ENCODE data around the gene CORIN. TPM values are rescaled to one million over a fixed set of nuclear protein-coding genes. Genes with fewer than 3 reads are reported as not detected.
"Not testable (repeated sequence)": the region's sequence is repeated elsewhere in the genome, so short reads cannot be mapped to it uniquely, and the experiment has no call there.

The CORIN gene
- total and polyA plus RNA-seq, 5 donors = 66.2 to 226 (median 175) TPM

DNA sequence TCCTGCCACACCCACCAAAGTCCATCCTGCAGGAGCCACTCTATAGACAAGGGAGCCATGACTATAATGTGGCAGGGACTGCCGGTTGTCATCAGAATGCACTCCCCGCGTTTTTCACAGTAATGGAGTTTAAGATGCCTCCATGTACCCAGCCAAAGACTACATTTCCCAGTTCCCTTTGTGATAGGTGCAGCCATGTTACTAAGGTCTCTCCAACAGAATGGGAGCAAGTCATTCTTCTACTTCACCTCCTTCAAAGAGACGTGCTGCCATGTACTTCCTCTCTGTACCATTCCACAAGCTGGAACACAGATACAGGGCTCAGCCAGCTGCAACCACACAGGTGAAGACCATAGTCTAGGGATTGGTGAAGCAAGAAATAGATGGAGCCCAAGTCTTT is 126.7 kb downstream of the CORIN start:
- intact Hi-C loops (cut with DNase I) = no loop called here
- H3K27me3 ChIP-seq (ENCODE audit: control insufficient read depth, insufficient read depth) = no peaks in the 10 kb centered on the region

DNA sequence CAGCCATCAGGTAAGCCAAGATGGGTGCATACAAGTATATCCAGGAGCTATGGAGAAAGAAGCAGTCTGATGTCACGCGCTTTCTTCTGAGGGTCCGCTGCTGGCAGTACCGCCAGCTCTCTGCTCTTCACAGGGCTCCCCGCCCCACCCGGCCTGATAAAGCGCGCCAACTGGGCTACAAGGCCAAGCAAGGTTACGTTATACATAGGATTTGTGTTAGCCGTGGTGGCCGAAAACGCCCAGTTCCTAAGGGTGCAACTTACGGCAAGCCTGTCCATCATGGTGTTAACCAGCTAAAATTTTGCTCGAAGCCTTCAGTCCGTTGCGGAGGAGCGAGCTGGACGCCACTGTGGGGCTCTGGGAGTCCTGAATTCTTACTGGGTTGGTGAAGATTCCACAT is 131.5 kb downstream of the CORIN start:
- not testable (repeated sequence) for H3K4me3 ChIP-seq (ENCODE audit: low read length); H3K9me3 ChIP-seq (ENCODE audit: control insufficient read depth, low read length); H3K27ac ChIP-seq (ENCODE audit: low read length); H3K4me1 ChIP-seq (ENCODE audit: control insufficient read depth, insufficient read depth, low read length); ATAC-seq; H3K27me3 ChIP-seq (ENCODE audit: control insufficient read depth, insufficient read depth)
- 97% methylated on average over 18 of the region's 18 CpGs for WGBS
- peak in 2 of 3 donors; percentile 50 to 53 for DNase-seq
- intact Hi-C loops (cut with DNase I) = loop anchor here in 3 of 4 donors (10.0 kb wide), 2 partner anchors 48 to 128 kb away; partner anchors contain the start of gene CORIN (in 1 of the 3)

More for the DNA sequence above, 126.7 kb downstream of the CORIN start:
- DNase-seq (no peak), ATAC-seq (no peak)
- no peaks in the 10 kb centered on the region for H3K4me1 ChIP-seq (ENCODE audit: control insufficient read depth, insufficient read depth, low read length)
- no peak overlapping the region for H3K27ac ChIP-seq (ENCODE audit: low read length)
- H3K9me3 ChIP-seq (ENCODE audit: control insufficient read depth, low read length) = no peaks in the 10 kb centered on the region
- H3K4me3 ChIP-seq (ENCODE audit: low read length) = no peak overlapping the region
- 83% methylated on average over 4 of the region's 4 CpGs for WGBS

DNA sequence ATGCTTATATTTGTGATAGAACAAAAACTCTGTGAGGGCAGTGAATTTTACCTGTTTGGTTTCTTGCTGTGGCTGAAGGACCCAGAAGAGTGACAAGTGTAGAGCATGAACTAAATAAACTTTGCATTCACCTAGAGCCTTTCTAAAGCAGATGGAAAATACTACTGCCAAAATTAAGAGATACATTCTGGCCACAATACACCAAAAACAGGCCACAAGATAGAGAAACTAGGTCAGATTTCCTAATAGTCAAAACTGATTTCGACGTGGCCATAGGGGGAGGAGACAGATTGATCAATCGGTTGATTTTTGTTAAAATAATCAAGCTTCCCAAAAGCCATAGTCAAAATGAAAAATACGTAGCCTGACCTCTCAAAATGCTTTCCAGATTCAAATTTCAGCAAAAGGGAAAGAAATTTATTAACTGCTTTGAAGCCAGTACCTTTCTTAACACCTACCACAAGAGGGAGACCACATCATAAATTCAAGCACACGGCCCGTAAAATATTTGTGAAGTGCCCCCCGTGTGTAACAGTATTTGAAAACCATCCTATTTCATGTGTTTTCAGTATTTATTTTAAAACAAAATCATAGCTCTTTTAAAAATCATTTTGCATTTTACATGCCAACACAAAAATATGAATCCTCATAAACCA is 132.4 kb downstream of the CORIN start:
- WGBS = 31% methylated on average over 7 of the region's 7 CpGs
- DNase-seq (no peak), ATAC-seq (peak in 1 of 2 donors; percentile 48)
- intact Hi-C loops (cut with DNase I) = loop anchor here (2.0 to 10.0 kb wide), 3 partner anchors 49 to 131 kb away; partner anchors contain the start of gene CORIN (in 1 of the 4)
- peak overlapping the region; percentile 55 for H3K4me3 ChIP-seq (ENCODE audit: low read length)
- H3K4me1 ChIP-seq (ENCODE audit: control insufficient read depth, insufficient read depth, low read length) = no peaks in the 10 kb centered on the region
- H3K27me3 ChIP-seq (ENCODE audit: control insufficient read depth, insufficient read depth) = no peaks in the 10 kb centered on the region
- H3K27ac ChIP-seq (ENCODE audit: low read length) = peak overlapping the region; percentile 19
- no peaks in the 10 kb centered on the region for H3K9me3 ChIP-seq (ENCODE audit: control insufficient read depth, low read length)

DNA sequence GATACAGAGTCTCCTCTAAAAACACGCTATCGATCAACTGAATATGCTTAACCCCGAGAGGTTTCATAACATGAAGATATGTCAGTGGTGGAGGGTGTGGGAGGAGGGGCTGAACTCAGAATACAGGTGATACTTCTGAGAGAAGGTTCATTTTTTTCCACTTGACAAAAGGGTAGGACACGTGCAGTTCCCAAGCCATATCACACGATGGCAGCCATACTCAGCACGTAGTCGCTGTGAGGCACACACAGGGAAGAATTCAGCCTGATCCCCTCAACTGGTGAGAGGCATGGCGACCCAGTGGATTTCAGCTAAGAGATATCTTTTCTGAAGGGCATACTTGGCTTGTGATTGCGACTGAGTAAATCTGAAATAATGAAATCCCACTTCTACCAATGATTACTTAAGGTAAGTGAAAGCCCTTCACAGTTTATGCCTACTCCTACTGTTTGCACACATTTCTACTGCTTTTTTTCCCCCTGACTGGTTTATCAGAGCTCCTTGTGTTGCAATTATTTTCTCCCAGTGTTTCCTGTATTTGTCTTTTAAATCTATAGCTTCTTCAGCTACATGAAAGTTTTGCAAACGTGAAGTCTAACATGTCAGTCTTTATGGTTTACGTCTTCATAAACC is 133.1 kb downstream of the CORIN start:
- Histone ChIP-seq H3K27me3 (ENCODE audit: control insufficient read depth, insufficient read depth) (no peaks in the 10 kb centered on the region), H3K4me1 (ENCODE audit: control insufficient read depth, insufficient read depth, low read length) (no peaks in the 10 kb centered on the region), H3K9me3 (ENCODE audit: control insufficient read depth, low read length) (no peaks in the 10 kb centered on the region), H3K27ac (ENCODE audit: low read length) (no peak overlapping the region), H3K4me3 (ENCODE audit: low read length) (peak overlapping the region; percentile 55)
- peak; percentile 25 to 64 (median 38) for DNase-seq
- peak; percentile 87 to 91 for ATAC-seq
- intact Hi-C loops (cut with DNase I) = loop anchor here (2.0 to 10.0 kb wide), 4 partner anchors 50 to 132 kb away; partner anchors contain the start of gene CORIN (in 2 of the 4)
- WGBS = 39% methylated on average over 11 of the region's 11 CpGs

DNA sequence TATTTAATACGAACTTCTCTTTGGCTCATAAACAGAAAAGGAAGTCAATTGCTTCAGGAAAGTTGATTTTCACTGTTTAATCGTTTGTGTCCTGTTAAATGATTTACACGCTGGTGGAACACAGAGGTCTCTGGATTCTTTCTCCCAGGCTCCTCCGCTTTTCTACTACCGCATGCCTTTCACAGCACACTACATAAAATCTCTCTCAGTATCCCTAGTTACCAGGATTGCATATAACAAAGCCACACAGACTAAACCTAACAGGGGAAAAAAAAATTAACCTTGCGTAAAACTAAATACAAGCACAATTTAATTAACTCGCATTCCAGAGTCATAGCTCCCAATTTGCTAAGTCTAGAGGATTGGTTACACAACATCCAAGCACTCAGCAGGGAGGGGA is 133.9 kb downstream of the CORIN start:
- Histone ChIP-seq H3K27me3 (ENCODE audit: control insufficient read depth, insufficient read depth) (no peaks in the 10 kb centered on the region), H3K27ac (ENCODE audit: low read length) (no peak overlapping the region), H3K4me3 (ENCODE audit: low read length) (no peak overlapping the region), H3K9me3 (ENCODE audit: control insufficient read depth, low read length) (no peaks in the 10 kb centered on the region), H3K4me1 (ENCODE audit: control insufficient read depth, insufficient read depth, low read length) (no peaks in the 10 kb centered on the region)
- intact Hi-C loops (cut with DNase I) = loop anchor here (2.0 to 10.0 kb wide), 4 partner anchors 51 to 133 kb away; partner anchors contain the start of gene CORIN (in 2 of the 4)
- no peak for DNase-seq
- WGBS = 61% methylated on average over 7 of the region's 7 CpGs
- no peak for ATAC-seq

DNA sequence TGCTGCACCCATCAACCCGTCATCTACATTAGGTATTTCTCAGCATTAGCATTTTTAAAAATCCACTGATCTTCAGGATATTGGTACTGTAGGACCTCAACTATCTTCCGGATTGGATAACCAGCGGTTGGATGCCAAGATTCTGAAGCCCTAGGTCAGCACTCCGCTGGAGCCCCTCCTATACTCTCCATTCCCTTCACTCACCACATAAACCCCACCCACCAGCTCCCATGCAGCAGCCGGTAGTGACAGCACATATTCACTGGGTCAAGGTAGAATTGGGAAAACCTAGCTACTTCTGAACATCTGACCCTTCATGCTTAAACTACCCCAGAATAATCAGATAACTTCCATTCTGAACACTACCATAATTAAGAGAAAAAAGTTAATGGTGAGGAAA is 134.9 kb downstream of the CORIN start:
- intact Hi-C loops (cut with DNase I) = loop anchor here in 3 of 4 donors (5.0 to 10.0 kb wide), 3 partner anchors 52 to 134 kb away; partner anchors contain the start of gene CORIN (in 2 of the 3)
- WGBS = 58% methylated on average over 5 of the region's 5 CpGs

DNA sequence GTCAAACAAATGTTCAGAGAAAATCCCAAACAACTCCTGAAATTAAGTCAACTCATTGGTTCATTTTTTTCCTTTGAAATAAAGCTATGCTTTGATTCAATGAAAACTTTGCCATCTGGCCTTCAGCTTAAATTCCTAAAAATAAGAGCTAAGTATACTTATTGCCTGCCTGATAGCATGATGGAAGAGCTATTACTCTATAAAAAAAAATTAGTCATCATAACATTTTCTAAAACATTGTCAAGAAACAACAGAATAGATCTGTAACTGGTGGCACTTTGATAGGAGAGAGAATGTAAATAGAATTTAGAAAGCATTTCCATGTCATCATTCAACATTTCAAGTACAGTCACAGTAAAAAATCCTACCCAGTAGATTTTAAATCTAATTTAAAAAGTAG is 136.6 kb downstream of the CORIN start:
- ATAC-seq (no peak), DNase-seq (no peak)
- Histone ChIP-seq H3K27me3 (ENCODE audit: control insufficient read depth, insufficient read depth) (no peaks in the 10 kb centered on the region), H3K9me3 (ENCODE audit: control insufficient read depth, low read length) (no peaks in the 10 kb centered on the region), H3K27ac (ENCODE audit: low read length) (no peak overlapping the region), H3K4me1 (ENCODE audit: control insufficient read depth, insufficient read depth, low read length) (no peaks in the 10 kb centered on the region), H3K4me3 (ENCODE audit: low read length) (no peak overlapping the region)
- intact Hi-C loops (cut with DNase I) = loop anchor here in 3 of 4 donors (5.0 to 10.0 kb wide), 3 partner anchors 54 to 136 kb away; partner anchors contain the start of gene CORIN (in 2 of the 3)

More for the DNA sequence above, 134.9 kb downstream of the CORIN start:
- no peak overlapping the region for H3K27ac ChIP-seq (ENCODE audit: low read length)
- no peaks in the 10 kb centered on the region for H3K27me3 ChIP-seq (ENCODE audit: control insufficient read depth, insufficient read depth)
- ATAC-seq = no peak
- no peak for DNase-seq
- H3K9me3 ChIP-seq (ENCODE audit: control insufficient read depth, low read length) = no peaks in the 10 kb centered on the region
- no peaks in the 10 kb centered on the region for H3K4me1 ChIP-seq (ENCODE audit: control insufficient read depth, insufficient read depth, low read length)
- no peak overlapping the region for H3K4me3 ChIP-seq (ENCODE audit: low read length)

DNA sequence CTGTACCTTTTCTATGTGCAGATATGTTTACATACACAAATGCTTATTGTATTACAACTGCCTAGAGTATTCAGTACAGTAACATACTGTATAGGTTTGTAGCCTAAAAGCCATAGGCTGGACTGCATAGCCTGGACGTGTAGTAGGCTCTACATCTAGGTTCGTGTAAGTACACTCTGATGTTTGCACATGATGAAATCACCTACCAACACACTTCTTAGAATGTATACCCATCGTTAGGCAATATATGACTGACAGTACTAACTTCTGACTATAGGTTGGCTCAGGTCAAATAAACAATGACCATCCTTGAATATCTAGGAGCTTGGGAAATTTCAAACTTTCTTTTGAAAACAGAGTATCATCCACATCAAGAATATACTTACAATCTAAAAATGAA is 139.0 kb downstream of the CORIN start:
- 81% methylated on average over 3 of the region's 3 CpGs for WGBS
- no peaks in the 10 kb centered on the region for H3K4me1 ChIP-seq (ENCODE audit: control insufficient read depth, insufficient read depth, low read length)
- intact Hi-C loops (cut with DNase I) = no loop called here
- H3K9me3 ChIP-seq (ENCODE audit: control insufficient read depth, low read length) = no peaks in the 10 kb centered on the region
- ATAC-seq = no peak
- no peak for DNase-seq
- H3K27me3 ChIP-seq (ENCODE audit: control insufficient read depth, insufficient read depth) = no peaks in the 10 kb centered on the region
- no peak overlapping the region for H3K4me3 ChIP-seq (ENCODE audit: low read length)
- H3K27ac ChIP-seq (ENCODE audit: low read length) = no peak overlapping the region

DNA sequence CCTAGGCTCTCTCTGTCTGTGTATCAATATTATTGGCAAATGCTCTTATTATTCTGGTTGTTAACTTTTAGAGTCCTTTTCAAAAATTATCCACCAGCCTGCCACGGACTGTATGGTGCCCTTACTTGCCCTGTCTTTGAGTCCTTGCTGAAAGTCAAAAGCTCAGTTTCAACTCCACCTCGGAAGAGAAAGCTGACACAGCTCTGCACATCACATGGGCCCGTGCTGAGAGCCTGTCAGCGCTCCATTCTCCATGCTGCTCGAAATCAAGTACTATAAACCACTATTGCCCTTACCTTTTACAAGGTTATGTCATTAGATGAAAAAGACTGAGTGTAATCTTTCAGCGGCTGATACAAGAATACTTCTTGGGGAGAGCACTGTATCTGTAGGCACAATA is 141.0 kb downstream of the CORIN start:
- ATAC-seq = peak; percentile 39 to 69
- intact Hi-C loops (cut with DNase I) = no loop called here

DNA sequence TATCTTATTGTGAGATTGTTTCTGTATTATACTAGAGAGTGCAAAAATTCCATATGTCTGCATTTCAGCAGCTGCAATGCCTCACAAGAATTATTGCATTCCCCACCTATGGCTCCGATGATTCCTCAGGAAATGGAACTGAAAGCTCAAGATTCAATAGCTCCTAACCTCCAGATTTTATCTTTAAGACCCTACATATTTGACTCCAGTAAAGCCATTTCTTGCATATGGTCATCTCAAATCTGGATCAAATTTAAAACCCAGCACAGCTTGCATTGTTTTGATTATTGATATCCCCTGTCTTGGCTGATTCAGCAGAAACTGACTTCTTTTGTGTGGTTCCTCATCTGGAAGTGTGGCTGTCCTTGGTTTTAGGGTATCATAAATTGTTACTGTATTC is 142.6 kb downstream of the CORIN start:
- no peak for DNase-seq
- WGBS = 76% methylated on average over 1 of the region's 1 CpG

More for the DNA sequence above, 141.0 kb downstream of the CORIN start:
- no peaks in the 10 kb centered on the region for H3K9me3 ChIP-seq (ENCODE audit: control insufficient read depth, low read length)
- H3K27ac ChIP-seq (ENCODE audit: low read length) = no peak overlapping the region
- 70% methylated on average over 6 of the region's 6 CpGs for WGBS
- no peak for DNase-seq
- H3K4me3 ChIP-seq (ENCODE audit: low read length) = no peak overlapping the region
- no peaks in the 10 kb centered on the region for H3K4me1 ChIP-seq (ENCODE audit: control insufficient read depth, insufficient read depth, low read length)
- H3K27me3 ChIP-seq (ENCODE audit: control insufficient read depth, insufficient read depth) = no peaks in the 10 kb centered on the region

DNA sequence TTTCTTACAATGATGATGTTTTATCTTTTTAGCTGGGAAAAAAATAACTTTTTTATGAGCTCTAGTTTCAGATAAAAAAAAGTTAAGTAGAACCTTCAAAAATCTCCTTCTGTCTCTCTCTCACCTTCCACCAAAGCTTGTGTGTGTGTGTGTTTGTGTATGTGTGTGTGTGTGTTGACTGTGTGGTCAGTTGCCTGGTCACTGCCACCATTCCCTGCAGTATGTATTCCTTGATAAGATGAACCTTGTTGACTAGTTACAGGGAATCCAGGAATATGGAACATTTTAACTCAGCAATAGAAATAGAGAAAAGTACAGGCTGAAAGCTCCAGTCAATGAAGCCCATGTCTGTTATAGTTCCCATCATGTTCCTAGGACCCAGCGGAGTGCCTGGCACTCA is 143.5 kb downstream of the CORIN start:
- Histone ChIP-seq H3K9me3 (ENCODE audit: control insufficient read depth, low read length) (no peaks in the 10 kb centered on the region), H3K4me3 (ENCODE audit: low read length) (no peak overlapping the region), H3K4me1 (ENCODE audit: control insufficient read depth, insufficient read depth, low read length) (no peaks in the 10 kb centered on the region), H3K27me3 (ENCODE audit: control insufficient read depth, insufficient read depth) (no peaks in the 10 kb centered on the region), H3K27ac (ENCODE audit: low read length) (no peak overlapping the region)
- 97% methylated on average over 1 of the region's 1 CpG for WGBS
- DNase-seq (no peak), ATAC-seq (no peak)
- intact Hi-C loops (cut with DNase I) = no loop called here

More for the DNA sequence above, 142.6 kb downstream of the CORIN start:
- no peak for ATAC-seq
- no peaks in the 10 kb centered on the region for H3K27me3 ChIP-seq (ENCODE audit: control insufficient read depth, insufficient read depth)
- H3K4me3 ChIP-seq (ENCODE audit: low read length) = no peak overlapping the region
- no peaks in the 10 kb centered on the region for H3K9me3 ChIP-seq (ENCODE audit: control insufficient read depth, low read length)
- H3K27ac ChIP-seq (ENCODE audit: low read length) = no peak overlapping the region
- intact Hi-C loops (cut with DNase I) = no loop called here
- H3K4me1 ChIP-seq (ENCODE audit: control insufficient read depth, insufficient read depth, low read length) = no peaks in the 10 kb centered on the region

All from right cardiac atrium (tissue), 5 donors.